Lung microvascular endothelial cell (primary cell): ENCODE data around the gene FREY1. TPM values are rescaled to one million over a fixed set of nuclear protein-coding genes. Genes with fewer than 3 reads are reported as not detected.
"Not testable (repeated sequence)": the region's sequence is repeated elsewhere in the genome, so short reads cannot be mapped to it uniquely, and the experiment has no call there.

Source experiments
- DNase-seq, 2 donors: peaks; one replicate each; pipeline versions ENCODE4 v3.0.0 to v3.0.0-alpha.2; 2010; ENCODE audit warnings: low read depth in 2 of 2
- total RNA-seq: library from RNA; depleted of rRNA; stranded (reverse); fragments of >200 nt; gene quantifications from 2 replicates; pipeline ENCODE4 v1.2.1, GENCODE V29; 2014

Gene FREY1
- total RNA-seq, 1 donor from 2014 or later = 0.99 TPM

DNA sequence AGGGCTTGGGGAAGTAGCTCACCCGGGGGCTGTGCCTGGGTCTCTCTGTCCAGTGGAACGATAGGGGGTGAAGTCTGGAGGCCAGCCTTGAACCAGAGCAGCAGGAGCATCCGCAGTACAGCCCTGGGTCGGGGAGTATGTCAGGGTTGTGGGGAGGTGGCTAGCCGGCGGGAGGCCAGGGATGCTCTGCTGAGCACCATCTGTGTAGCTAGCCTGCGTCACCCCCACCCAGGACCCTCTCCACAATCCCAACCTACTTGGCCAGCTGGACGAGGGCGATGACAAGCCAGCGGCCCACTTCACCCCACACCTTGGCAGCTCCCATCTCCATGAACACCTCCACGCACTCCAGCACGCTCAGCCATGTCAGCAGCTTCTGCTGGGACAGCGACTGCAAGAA, 8.4 kb upstream of the FREY1 start:
- no peak for DNase-seq

DNA sequence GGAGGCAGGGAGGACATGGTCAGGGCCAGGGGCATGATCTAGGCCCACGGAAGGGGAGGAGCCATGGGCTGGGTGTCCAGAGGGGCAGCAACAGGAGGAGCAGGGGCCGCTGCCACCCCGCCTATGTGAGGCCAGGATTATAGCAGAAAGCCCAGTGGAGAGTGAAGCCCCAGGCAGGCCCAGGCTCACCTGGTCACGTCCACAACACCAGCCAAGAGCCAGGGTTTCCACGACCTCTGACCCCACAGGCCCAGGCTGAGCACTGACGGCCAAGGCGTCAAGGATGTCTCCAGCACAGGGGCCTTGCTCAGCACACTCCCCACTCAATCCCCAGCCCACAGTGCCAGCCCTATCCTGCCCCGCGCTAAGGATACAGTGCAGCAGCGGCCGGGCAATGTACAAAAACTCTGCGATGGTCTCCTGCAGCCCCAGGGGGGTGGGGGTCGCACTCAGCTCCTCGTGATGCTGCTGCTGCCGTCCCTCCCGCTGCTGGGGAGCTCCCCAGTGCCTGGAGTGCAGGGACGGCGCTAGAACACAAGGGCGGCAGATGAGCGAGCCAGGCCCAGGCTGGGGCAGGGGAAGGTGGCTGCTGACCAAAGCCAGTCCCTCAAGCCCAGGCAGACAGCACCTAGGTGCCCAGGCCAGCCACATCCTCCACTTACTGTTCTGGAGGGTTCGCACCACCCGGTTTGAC, 7.0 kb upstream of the FREY1 start:
- DNase-seq = no peak

DNA sequence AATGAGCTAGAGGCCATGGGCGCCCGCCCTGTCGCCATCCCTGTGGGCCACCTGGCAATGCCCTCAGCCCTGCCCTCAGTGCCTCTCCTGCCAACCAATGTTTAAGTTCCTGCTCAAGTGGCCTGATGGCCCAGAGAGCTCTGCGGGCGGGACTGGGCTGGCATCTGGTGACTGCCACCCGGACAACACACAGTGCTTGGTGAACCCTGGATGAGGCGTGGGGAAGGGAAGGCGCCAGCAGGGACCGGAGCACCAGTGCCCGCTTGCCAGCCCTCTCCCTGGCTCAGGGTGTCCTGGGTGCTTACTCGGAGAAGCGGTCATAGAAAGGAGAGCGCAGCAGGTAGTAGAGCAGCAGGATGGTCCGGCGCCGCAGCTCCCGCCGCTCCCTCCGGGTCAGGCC, 6.4 kb upstream of the FREY1 start:
- DNase-seq = no peak

DNA sequence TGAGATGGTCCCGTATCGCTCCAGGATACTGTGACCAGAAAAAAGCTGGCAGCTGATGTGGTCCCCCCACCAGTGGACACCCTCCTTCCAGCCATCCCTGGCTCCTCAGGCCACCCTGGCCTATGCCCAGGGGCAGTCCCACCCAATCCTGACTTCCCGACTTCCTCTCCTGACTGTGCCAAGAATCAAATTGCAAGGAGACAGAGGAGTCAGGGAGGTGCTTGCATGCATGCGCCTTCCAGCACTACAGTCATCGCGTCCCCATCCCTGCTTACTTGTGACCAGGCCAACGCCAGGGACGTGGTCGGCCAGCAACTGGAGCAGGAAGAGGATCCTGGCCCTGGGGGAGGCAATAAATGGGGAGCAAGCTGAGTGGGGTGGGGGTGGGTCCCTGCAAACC, 3.6 kb upstream of the FREY1 start:
- no peak for DNase-seq

DNA sequence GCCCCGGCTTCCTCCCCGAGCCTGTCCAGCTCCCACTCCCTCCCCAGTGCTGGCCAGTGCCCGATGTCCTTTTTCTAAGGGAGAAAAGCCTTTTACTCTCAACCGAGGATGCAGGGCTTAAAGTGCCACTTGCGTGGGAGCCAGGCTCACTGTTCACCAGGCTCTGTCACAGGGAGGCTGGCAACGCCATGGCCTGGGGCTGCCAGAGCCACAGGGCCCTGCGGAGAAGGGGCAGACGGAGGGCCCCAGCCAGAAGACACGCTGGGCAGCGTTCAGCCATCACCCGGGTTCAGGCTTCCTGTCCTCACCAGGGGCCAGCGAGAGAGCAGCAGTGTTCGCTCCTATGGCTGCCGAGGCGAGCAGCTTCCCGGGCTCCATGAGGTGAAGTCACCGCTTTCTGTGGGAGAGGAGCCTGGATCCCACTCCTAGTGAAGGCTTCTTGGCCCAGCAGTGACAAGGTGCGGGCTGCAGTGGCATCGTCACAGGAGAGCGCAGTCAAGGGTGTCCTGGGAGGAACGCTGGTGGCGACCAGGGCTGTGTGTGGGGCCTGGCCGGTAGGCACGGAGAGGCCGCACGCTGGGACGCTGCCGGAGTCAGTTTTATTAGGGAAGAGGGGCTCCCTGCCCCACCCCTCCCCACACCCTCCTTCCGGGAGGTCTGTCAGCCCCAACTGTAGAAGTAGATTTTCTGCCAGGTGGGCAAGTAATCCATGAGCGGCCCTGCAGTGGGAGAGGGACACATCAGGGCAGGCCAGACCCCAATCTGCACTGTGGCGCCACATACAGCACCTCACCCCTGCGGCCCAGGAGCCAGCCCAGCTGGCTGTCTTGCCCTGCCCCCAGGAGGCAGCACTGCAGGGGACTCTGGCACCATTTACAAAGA, 2.8 kb upstream of the FREY1 start:
- no peak for DNase-seq

DNA sequence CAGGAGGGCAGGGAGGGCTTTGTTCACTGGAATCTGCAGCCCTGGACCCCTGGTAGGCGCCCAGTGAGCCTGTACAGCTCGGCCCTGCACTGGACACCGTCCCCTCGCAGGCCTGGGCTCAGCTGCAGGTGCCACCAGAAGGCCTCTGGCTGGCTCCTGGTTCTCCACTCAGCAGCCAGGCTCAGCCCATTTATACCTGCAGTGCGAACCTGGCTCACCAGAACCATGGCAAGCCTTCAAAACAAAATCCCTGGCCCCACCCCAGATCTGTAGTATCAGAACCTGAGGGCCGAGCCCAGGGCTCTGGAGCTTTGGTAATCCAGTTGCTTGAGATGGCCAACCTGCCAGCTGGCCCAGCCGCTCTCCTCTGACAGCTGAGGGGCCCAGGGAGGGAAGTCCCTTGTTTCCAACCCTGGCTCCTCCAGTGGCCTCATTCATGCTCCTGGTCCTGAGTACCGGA, 870 bp upstream of the FREY1 start:
- DNase-seq = no peak

DNA sequence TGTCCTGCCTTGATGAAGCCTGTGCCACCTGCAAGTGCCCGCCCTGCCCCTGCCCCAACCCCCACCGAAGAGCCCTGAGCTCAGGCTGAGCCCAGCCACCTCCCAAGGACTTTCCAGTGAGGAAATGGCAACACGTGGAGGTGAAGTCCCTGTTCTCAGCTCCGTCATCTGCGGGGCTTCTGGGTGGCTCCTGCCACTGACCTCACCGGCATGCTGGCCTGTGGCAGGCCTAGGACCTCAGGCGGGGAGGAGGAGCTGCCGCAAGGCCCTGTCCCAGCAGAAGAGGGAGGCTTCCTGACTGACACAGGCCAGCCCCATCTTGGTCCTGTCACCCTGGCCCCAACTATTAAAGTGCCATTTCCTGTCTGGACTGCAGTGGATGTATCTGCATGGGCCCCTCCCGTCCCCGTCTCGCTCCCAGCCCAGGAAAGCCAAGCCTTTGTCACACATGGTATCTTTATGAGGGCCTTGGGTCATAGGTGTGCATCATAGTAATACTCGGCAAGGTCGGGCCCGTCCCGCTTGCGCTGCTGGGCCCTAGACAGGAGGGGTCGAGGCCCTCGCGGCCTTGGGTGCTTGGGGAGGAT, 882 bp downstream of the FREY1 start:
- DNase-seq = peak in 1 of 2 donors; percentile 11

DNA sequence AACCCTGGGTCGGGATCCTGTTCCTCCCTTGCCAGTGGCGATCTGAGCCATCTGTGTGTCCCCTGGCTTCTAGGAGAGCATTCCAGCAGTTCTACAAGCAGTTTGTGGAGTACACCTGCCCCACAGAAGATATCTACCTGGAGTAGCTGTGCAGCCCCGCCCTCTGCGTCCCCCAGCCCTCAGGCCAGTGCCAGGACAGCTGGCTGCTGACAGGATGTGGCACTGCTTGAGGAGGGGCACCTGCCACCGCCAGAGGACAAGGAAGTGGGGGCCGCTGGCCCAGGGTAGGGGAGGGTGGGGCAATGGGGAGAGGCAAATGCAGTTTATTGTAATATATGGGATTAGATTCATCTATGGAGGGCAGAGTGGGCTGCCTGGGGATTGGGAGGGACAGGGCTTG, 1.5 kb downstream of the FREY1 start:
- not testable (repeated sequence) for DNase-seq

DNA sequence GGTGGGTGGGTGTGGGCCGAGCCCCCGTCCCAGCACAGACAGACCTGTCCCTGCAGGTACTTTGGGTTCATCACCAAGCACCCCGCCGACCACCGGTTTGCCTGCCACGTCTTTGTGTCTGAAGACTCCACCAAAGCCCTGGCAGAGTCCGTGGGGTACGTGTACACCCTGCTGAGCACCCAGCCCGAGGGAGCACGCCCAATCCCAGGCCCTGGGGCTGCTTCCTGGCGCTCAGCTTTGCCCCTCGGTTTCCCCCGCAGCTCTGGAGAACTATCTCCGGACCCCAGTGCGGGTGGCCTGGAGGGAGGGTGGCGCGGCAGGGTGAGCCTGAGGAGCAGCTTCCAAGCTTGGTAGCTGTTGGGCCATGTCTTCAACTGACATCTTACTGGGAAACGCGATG, 2.0 kb downstream of the FREY1 start:
- no peak for DNase-seq

DNA sequence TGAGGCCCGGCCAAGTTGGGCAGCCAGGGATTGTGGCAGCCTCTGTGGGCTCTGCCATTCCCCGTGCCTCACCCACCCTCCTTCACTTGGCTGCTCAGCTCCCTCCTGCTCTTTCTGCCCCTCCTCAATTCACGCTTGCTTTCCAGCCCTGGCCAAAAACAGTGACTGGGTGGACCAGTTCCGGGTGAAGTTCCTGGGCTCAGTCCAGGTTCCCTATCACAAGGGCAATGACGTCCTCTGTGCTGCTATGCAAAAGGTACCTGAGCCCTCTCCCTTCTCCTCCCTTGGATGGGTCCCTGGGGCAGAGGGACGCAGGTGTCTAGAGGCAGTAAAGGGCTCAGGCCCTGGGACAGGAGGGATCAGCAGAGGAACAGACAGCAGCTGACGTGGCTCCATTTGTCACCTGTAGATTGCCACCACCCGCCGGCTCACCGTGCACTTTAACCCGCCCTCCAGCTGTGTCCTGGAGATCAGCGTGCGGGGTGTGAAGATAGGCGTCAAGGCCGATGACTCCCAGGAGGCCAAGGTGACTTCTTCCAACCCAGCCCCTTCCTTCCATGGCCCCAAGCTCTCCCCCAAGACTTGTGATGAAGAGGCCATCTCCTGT, 2.7 kb downstream of the FREY1 start:
- no peak for DNase-seq

DNA sequence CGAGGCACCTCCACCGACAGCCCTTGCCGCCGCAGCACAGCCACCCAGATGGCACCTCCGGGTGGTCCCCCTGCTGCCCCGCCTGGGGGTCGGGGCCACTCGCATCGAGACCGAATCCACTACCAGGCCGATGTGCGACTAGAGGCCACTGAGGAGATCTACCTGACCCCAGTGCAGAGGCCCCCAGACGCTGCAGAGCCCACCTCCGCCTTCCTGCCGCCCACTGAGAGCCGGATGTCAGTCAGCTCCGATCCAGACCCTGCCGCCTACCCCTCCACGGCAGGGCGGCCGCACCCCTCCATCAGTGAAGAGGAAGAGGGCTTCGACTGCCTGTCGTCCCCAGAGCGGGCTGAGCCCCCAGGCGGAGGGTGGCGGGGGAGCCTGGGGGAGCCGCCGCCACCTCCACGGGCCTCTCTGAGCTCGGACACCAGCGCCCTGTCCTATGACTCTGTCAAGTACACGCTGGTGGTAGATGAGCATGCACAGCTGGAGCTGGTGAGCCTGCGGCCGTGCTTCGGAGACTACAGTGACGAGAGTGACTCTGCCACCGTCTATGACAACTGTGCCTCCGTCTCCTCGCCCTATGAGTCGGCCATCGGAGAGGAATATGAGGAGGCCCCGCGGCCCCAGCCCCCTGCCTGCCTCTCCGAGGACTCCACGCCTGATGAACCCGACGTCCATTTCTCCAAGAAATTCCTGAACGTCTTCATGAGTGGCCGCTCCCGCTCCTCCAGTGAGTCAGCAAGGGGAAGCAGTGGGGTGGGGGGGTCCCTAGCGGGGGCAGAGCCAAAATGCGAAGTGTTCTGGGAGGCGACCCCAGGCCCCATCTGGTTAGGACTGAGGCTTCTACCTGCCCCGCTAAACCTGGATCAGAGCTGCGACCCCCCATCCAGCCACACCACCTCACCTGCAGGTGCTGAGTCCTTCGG, 4.4 kb downstream of the FREY1 start:
- no peak for DNase-seq

DNA sequence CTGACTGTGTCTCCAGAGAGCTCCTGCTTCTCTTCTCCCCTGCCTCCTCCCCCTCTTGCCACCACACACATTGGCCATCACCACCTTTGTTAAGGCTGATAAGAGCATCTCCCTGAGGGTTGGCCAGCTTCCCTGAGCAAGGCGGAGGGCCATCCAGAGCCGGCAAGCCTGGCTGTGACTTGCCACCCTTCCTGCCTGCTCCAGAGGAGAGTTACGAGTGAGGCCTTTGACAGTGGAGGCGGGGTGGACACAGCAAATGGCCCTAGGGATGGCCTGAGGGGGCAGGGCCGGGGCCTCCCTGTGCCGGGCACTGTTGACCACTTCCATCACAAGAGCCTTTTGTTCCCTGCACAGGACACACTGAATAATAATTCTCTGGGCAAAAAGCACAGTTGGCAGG, 5.4 kb downstream of the FREY1 start:
- no peak for DNase-seq

DNA sequence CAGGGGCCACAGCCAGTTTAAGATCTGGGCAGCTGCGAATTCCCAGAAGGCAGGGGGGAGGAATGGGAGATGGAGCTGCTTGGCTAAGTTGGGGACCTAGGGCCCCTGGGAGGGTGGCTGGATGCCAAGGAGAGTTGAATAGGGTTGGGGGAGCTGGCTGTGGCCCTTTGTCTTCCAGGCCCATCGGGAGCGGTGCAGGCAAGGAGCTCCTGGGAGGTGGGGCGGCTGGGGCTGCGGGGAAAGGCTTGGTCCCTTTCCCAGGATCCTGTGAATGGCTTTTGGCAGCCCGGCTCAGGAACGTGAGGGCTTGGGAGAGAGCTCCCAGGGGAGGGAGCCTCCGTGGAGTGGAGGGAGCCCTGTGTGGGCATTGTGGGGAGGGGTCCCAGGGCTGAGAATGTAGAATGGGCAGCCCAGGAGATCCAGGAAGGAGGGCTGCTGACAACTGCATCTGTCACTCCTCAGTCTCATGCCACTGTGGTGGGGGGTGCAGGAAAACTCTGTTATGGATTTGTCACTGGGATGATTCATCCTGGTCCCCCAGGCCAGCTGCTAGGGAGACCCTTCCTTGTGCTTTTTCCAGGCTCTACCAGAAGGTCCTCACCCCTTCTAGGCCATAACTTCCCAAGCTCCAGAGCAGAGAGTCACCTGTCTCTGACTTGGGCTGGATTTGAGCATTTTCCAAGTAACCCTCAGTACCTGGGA, 6.0 kb downstream of the FREY1 start:
- no peak for DNase-seq

DNA sequence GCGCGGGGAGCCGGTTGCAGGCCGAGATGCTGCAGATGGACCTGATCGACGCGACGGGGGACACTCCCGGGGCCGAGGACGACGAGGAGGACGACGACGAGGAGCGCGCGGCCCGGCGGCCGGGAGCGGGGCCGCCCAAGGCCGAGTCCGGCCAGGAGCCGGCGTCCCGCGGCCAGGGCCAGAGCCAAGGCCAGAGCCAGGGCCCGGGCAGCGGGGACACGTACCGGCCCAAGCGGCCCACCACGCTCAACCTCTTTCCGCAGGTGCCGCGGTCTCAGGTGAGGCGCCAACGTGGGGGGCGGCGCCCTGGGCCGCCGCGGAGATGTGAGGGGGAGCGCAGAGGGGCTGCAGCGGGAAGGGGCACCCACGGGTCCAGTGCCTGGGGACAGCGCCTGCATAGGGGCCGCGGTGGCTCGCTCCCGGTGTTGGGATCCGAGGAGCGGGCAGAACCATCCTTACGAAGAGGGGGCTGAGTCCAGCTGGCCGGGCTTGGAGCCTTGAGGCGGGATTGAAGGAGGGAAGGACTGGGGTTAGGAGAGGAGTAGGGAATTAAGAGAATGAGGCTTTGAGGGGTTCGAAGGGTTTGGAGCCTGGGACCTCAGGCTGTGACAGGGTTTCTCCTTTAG, 6.8 kb downstream of the FREY1 start:
- DNase-seq = not testable (repeated sequence)

DNA sequence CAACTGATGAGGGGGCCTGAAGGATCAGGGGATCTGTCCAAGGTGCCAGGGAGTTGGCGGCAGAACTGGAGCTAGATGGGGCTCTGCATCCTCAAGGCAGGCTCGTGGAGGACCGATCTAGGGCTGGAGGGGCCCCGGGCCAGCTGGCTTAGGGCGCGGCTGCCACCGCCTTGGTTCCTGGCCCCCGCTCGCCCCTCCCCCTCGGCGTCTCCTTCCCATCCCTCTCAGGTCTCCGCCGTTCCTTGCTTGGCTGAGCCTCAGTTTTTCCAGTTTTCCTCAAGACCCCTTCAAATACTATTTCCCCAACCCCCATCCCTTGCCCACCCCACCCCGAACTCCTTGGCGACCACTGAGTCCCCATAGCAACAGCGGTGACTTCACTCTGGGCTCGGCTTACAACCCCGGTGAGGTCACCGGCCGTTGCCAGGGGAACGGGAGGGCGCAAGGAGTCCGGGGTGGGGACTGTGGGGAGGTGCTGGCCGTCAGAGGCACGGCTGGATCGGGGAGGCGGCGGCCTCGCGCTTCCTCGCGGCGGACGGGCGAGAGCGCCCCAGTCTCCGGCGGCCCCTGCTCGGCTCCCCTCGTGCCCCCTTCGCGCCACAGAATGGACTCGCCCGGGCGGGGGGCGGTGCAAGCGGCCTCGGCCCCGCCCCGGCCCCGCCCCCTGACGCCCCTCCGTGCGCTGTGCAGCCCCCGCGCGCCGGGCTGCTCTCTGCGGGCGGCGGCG, 7.5 kb downstream of the FREY1 start:
- peak; percentile 77 to 80 for DNase-seq

DNA sequence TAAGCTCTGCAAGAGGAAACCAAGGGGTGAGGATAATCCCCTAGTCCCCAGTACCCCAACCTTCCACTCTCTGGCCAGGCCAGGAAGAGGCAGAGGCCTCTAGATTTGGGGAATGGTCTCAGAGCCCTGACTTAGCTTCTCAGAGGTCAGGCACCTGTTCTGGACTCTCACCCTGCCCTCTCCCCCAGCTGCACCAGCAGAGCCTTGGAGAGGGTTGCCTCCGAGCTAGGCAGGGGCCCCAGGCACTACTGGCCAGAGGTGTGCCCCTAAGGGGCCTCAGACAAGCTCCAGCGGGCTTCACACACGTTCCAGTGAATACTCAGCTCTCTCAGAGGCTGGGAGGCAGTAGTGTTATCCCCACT, 8.0 kb downstream of the FREY1 start:
- no peak for DNase-seq

DNA sequence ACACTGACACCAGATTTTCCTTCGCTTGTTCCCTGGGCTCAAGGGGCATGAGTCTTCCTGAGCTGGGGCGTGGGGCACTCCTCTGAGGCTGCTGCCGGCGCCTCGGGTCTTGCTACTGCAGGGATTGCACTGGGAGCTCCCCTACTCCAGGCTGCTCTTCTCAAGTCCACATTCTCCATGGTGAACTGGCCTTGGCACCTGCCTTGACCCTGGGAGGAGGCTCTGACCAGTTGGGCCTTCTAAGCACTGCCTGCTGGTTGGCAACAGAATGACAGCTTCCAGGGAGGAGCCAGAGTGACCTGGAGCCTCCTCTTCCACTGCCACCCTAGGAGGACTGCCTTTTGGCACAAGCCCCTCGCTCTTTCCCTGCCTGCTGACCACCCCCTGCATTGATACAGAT, 9.5 kb downstream of the FREY1 start:
- no peak for DNase-seq

DNA sequence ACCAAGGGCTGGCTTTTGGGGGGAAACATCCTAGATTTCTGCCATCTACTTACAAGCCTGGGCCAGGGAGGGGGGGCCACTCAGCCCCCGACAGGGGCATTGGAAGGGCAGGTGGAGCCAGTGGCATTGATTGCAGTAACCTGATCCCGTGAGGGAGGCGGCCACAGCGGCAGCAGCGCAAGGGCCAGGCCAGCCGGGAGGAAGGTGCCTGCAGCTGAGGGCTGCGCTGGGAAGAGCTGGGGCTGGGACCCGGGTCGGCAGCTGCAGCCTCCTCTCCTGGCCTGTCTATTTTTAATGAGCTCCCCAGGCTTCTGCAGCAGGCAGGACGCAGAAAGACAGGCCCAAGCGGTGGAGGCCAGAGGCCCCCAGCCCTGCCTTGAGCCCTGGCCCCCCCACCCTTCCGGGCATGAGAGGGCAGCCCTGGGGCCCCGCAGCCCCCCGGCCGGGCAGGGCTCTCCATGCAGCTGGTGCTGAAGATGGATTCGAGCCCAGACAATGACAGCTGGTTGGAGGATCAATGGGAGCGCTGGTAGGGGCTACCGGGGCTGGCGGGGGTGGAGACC, 10.6 kb downstream of the FREY1 start:
- DNase-seq = no peak
